Keratinocyte (primary cell): ENCODE results near the gene ZNF148.

Experiments used
- CTCF ChIP-seq, 3 experiments: IDR thresholded peaks in 1 of 3; conservative IDR thresholded peaks in 1 of 3; optimal IDR thresholded peaks in 1 of 3; 2 replicates in 2 of 3; 3 replicates in 1 of 3; pipeline versions ENCODE3 to v1.5.1; 2011; ENCODE audit warnings: low read length in 3 of 3, mild to moderate bottlenecking in 3 of 3, moderate library complexity in 2 of 3, control low read depth in 1 of 3, inconsistent platforms in 1 of 3; ENCODE audit not compliant: insufficient read depth in 2 of 3; ENCODE audit errors: extremely low read depth in 1 of 3
- EZH2 ChIP-seq: IDR thresholded peaks from one replicate; pipeline ENCODE4 v1.6.1; 2012; ENCODE audit warnings: inconsistent platforms, mild to moderate bottlenecking, low read length, moderate library complexity

- no peak for TF ChIP-seq CTCF (optimal IDR thresholded peaks at IDR 0.05 in 1 of 3, IDR thresholded peaks at IDR 0.05 in 1 of 3, conservative IDR thresholded peaks at IDR 0.05 in 1 of 3; ENCODE audit: extremely low read depth in 1 of 3, insufficient read depth in 2 of 3, low read length in 3 of 3)
- TF ChIP-seq EZH2: no peak
Observed at GRCh38 chr3:125206934-125207333, 168.2 kb downstream of the ZNF148 start.
